SK-N-MC (cell line): Measurements from ENCODE around the gene TRAM2.

Source experiments
- EZH2 ChIP-seq: fragments of 200-600 bp; sonication (generic); IDR thresholded peaks from one replicate; pipeline ENCODE4 v1.6.1; 2017; ENCODE audit warnings: antibody characterized with exemption
- FOXP2 ChIP-seq: optimal IDR thresholded peaks from 2 replicates; pipeline ENCODE3; 2011; ENCODE audit warnings: mild to moderate bottlenecking, moderate library complexity; ENCODE audit not compliant: insufficient read depth; ENCODE audit errors: extremely low read length, control extremely low read depth
- POLR2AphosphoS5 ChIP-seq: IDR thresholded peaks from 2 replicates; pipeline ENCODE4 v1.6.1; 2012; ENCODE audit warnings: mild to moderate bottlenecking, low read depth, low read length, borderline replicate concordance

DNA sequence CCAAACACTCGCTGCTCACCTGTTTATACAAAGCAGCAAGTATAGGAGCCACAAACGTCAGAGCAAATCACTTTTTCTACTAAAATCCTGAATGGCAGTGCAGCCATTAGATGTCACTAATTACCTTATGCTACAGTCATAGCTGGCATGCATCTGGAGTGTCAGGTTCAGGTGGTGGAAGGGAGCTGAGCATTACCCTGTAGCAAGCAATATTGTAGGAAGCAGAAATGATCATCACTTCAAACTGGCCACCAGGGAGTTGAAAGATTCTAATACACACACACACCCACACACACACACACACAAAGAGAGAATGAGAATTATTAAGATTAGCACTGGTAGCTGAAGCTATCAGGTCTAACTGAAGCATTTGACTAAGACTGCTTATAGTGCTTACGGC lies 80.9 kb downstream of the TRAM2 start:
- TF ChIP-seq POLR2AphosphoS5 (no peak), EZH2 (no peak), FOXP2 (no peak)
